ENCODE data around the gene IER5L. TPM values are rescaled to one million over a fixed set of nuclear protein-coding genes. Genes with fewer than 3 reads are reported as not detected.

Gene IER5L
- polyA plus RNA-seq, 1 experiment = 4.9 TPM

GRCh38 chr9:129126749-129127618, 51.1 kb downstream of the IER5L start:
- H3K4me3 ChIP-seq (ENCODE audit: low read depth, low read length) = no peak overlapping the region
- no peak for TF ChIP-seq CTCF (IDR thresholded peaks at IDR 0.05; ENCODE audit: low read depth, low read length)
- ChIA-PET POLR2A (no interaction called here), CTCF (interaction anchor here (1.0 to 1.5 kb wide), 4 partner anchors 16 to 497 kb away, joined by 3 to 7 read pairs (median 3); no protein-coding TSS in a partner anchor)
- no peaks in the 10 kb centered on the region for H3K27me3 ChIP-seq (ENCODE audit: control insufficient read depth, insufficient read depth, low read length)
- no peaks in the 10 kb centered on the region for H3K9me3 ChIP-seq (ENCODE audit: control insufficient read depth, insufficient read depth, low read length)
- no peak overlapping the region for H3K27ac ChIP-seq (ENCODE audit: low read depth, low read length)
- no peak for DNase-seq (ENCODE audit: low read depth, low spot score)

Other genes starting within 250 kb of the IER5L start
- gene DOLK, start 230.7 kb downstream of the IER5L start, polyA plus RNA-seq (2011; rRNA removed) = 31.4 and 31.8 TPM in 2 replicates
- 46.3 and 52.1 TPM in 2 replicates for gene NUP188, start 230.6 kb downstream of the IER5L start, polyA plus RNA-seq (2011; rRNA removed)
- gene SH3GLB2, start 149.9 kb downstream of the IER5L start, polyA plus RNA-seq (2011; rRNA removed) = 29.3 and 39.1 TPM in 2 replicates
- 10.6 and 13.1 TPM in 2 replicates for gene MIGA2, start 141.6 kb downstream of the IER5L start, polyA plus RNA-seq (2011; rRNA removed)
- 11.9 and 13.2 TPM in 2 replicates for gene DOLPP1, start 97.2 kb downstream of the IER5L start, polyA plus RNA-seq (2011; rRNA removed)
- gene CRAT, start 67.5 kb downstream of the IER5L start, polyA plus RNA-seq (2011; rRNA removed) = 24.3 and 29.3 TPM in 2 replicates
- gene PTPA, start 66.8 kb downstream of the IER5L start, polyA plus RNA-seq (2011; rRNA removed) = 140 and 159 TPM in 2 replicates